ENCODE results near the gene JOSD1.

JOSD1 gene

GRCh38 chr22:38741576-38741975 is 40.8 kb upstream of the JOSD1 start:
- TF ChIP-seq CTCF (IDR thresholded peaks at IDR 0.05; ENCODE audit: low read depth, low read length) = no peak

GRCh38 chr22:38741166-38741565 is 40.4 kb upstream of the JOSD1 start:
- no peak for DNase-seq (ENCODE audit: extremely low read depth, low read depth)
- TF ChIP-seq CTCF (IDR thresholded peaks at IDR 0.05; ENCODE audit: low read depth, low read length) = no peak

More at GRCh38 chr22:38741576-38741975, 40.8 kb upstream of the JOSD1 start:
- no peak for DNase-seq (ENCODE audit: extremely low read depth, low read depth)

GRCh38 chr22:38740754-38741153 is 40.0 kb upstream of the JOSD1 start:
- no peak for DNase-seq (ENCODE audit: extremely low read depth, low read depth)
- no peak for TF ChIP-seq CTCF (IDR thresholded peaks at IDR 0.05; ENCODE audit: low read depth, low read length)

- no peak for TF ChIP-seq CTCF (IDR thresholded peaks at IDR 0.05; ENCODE audit: low read depth, low read length)
- DNase-seq (ENCODE audit: extremely low read depth, low read depth) = no peak
Observed at GRCh38 chr22:38740116-38740723, 39.5 kb upstream of the JOSD1 start.

DNA sequence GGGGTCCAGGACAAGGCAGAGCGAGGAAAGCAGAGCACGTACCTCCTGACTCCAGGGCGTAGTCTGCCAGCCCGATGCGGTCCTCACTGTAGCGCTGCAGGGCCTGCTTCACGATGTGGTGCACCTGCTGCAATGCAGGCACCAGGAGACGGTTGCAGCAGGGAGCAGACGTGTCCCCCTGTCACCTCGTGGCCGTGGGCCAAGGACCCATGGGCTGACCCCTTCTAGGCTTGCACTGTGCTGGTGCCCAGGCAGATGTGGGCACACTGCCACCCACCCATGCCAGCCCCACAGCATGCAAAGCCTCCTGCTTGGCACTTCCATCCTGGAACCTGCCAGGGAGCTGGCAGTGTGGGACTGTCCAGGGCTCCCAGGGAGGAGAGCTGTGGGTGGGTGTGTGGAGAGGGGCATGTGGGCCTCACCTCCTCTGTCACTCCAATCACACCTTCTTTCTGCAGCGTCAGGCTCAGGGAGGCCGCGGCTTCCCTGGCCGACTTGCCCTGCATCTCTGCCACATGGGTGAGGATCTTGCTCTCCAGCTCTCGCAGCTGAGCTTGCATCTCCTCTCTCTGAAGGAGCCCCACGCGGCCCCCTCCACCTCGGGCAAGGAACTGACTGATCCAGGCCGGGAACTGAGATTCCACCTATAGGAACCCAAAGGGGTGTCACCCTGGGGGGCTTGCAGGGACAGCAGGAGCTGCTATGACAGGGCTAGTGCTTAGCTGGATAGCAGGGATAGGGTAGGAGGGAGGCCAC is 38.7 kb upstream of the JOSD1 start:
- DNase-seq (ENCODE audit: extremely low read depth, low read depth) = no peak
- no peak for TF ChIP-seq CTCF (IDR thresholded peaks at IDR 0.05; ENCODE audit: low read depth, low read length)

DNA sequence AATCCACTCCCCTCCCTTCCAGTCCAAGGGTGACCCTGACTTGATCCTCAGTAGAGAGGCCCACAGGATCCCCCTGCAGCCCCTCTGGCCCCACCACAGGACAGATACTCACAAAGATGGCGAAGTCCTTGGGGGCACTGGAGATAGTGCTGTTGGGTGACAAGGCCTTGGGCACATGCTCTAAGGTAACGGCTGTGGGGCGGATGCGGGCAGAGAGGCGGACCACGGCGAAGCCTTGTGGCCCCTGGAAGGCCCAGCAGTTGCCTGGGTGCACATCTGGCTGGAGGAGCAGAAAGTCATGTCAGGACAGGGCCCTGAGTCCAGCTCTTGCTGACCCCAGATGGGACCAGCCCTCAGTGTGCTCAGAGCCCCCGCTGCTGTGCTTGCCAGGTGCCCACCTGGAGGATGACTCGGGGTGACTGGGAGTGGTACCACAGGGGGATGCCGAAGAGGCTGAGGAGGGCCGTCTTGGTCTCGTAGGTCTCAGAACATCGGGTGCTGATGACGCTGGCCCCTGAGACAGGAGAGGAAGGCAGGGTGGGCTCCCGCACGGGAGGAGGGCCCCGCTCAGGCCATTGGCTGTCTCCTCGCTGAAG is 37.8 kb upstream of the JOSD1 start:
- no peak for DNase-seq (ENCODE audit: extremely low read depth, low read depth)
- no peak for TF ChIP-seq CTCF (IDR thresholded peaks at IDR 0.05; ENCODE audit: low read depth, low read length)
